Measurements from ENCODE around the gene IRAK2.

DNA sequence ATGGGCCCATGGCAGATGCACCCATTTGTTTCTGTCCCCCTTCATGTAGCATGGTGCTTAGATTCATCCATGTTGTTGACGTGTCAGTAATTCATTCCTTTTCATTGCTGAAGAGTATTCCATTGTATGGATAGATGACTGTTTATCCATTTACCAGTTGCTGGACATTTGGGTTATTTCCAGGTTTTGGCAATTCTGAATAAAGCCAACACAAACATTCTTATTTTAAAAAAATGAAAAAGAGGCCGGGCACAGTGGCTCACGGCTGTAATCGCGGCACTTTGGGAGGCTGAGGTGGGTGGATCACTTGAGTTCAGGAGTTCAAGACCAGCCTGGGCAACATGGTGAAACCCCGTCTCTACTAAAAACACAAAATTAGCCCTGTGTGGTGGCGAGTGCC is 64.9 kb downstream of the IRAK2 start:
- no peak for TF ChIP-seq POLR2AphosphoS5 (IDR thresholded peaks at IDR 0.05; ENCODE audit: borderline replicate concordance, low read depth, low read length)
- no peak for TF ChIP-seq EZH2 (IDR thresholded peaks at IDR 0.05)

Data from SK-N-MC (cell line).